AML-193 (cell line): Measurements from ENCODE around the gene SURF6.
"Not testable (repeated sequence)": the region's sequence is repeated elsewhere in the genome, so short reads cannot be mapped to it uniquely, and the experiment has no call there.

ENCODE experiments used
- DNase-seq, 2 experiments: peaks; one replicate each; lab custom pipeline; 2025; lab: John Stamatoyannopoulos, UW

Gene SURF6

DNA sequence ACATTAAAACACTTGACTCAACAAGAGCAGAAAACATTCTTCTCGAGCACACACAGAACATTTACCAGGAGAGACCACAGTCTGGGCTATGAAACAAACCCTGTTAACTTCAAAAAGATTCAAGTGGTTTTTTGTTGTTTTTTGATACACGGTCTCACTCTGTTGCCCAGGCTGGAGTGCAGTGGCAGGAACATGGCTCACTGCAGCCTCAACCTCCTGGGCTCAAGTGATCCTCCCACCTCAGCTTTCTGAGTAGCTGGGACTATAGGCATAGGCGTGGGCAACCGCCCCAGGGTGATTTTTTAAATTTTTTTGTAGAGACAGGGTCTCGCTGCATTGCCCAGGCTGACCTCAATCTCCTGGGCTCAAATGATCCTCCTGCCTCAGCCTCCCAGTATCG is 9.0 kb downstream of the SURF6 start:
- not testable (repeated sequence) for DNase-seq

- DNase-seq, result no peak
Observed at GRCh38 chr9:133323991-133324703, 11.8 kb downstream of the SURF6 start.

DNA sequence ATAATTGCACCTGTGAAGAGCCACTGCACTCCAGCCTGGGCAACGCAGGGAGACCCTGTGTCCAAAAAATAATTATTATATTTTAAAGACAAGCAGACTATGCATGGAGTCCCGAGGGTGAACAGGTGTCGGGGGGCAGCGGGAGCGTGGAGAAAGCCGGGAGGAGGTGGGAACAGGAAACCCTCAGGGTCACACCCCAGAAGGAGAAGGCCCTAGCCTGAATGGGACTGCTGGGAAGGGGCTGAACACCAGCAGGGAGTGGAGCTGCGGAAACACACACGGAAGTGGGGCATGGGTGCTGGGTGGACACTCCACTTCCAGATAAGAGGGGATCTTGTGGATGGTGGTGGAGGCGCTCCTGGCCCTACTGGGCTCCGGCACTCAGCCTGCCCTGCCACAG is 12.8 kb downstream of the SURF6 start:
- DNase-seq, result no peak

DNA sequence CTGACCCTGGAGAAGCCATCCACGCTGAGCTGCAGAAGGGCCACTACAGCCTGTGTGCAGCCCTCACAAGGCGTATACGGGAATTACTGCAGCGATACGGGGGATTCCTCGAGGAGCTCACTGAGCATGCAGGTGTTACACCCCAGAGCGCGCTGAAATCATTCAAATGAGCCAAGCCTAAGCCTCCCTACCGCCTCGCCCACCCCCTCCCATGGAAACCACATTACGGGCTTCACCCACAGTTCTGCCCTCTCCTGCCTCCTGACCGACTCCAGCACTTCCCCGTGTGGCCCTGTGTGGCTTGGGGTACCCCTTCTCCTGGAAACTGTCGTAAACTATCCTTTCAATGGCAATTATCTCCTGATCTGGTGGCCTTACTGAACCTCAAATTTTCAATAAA is 13.3 kb downstream of the SURF6 start:
- no peak for DNase-seq

DNA sequence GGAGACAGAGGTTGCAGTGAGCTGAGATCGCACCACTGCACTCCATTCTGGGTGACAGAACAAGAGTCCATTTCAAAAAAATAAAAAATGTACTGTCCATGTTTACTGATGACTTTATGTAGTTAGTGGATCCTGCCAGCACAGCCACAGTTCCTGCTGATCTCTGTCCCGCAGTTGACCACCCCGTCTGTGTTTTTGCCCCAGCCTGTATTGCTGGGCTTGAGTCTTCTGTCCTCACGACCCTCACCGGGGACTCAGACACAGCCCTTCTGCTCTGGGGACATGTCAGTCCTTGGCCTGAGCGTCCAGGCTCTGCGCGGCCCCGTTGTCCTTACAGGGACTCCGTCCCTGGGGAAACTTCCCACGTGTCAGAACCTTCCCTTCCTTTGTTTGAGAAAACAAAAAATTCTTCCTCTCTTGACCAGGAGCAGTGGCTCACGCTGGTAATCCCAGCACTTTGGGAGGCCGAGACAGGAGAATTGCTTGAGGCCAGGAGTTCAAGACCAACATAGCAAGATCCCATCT is 14.5 kb downstream of the SURF6 start:
- no peak for DNase-seq

DNA sequence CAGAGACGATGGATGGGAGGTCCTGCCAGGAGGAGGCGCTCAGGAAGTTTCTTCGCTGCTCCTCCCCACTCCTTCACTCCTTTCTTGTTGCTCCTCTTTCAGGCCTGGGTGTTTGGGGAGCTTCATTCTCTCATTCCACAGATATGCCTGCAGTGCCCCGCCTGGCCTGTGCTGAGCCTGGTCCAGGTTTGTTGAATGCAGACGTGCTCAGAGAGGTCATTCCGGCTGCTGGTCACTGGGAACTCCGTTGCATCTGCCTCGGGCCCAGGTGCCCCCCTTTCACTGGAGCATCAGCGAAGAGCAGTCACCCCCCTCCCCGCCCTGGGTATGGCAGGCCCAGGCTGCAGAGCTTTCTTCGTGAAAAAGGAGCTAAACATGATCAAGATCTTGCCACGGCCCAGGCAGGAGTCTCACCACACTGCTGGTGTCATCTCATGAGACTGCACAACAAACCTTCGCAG is 15.5 kb downstream of the SURF6 start:
- no peak for DNase-seq

- not testable (repeated sequence) for DNase-seq
Observed at GRCh38 chr9:133317551-133317950, 18.4 kb downstream of the SURF6 start.

DNA sequence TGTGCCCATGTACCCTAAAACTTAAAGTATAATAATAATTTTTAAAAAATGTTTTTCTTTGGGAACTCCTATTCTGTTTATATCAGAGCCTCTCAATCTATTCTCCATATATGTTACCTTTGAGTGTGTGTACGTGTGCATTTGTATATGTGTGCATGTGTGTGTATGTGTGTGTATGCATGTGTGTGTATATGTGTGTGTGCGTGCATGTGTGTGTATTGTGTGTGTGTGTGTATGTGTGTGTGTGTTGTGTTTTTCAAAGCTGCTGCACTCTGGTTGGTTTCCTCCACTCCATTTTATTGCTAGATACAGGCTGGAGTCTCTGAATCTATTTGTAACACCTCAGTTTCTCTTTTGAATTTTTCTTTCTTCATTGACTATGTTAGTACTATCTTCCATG is 20.0 kb downstream of the SURF6 start:
- no peak for DNase-seq

- no peak for DNase-seq
Observed at GRCh38 chr9:133309608-133310007, 26.4 kb downstream of the SURF6 start.

DNA sequence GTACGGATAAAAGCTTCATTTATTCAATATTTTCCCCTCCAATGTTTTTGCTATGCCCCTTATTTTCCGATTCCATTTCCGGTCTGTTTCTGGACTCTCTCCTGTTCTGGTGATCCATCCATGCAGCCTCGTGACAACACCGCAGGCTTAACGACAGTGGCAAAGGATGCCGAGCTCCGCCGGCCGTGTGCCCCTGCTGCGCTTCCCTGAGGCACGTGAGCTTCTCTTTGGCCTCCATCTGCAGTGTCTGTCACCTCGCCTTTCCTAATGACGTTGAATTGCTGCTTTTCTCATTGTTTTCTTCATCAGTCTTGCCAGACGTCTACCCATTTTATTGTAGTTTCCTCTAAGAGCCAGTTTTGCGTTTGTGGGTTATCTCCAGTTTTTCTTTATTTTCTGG is 28.7 kb downstream of the SURF6 start:
- DNase-seq, result no peak

DNA sequence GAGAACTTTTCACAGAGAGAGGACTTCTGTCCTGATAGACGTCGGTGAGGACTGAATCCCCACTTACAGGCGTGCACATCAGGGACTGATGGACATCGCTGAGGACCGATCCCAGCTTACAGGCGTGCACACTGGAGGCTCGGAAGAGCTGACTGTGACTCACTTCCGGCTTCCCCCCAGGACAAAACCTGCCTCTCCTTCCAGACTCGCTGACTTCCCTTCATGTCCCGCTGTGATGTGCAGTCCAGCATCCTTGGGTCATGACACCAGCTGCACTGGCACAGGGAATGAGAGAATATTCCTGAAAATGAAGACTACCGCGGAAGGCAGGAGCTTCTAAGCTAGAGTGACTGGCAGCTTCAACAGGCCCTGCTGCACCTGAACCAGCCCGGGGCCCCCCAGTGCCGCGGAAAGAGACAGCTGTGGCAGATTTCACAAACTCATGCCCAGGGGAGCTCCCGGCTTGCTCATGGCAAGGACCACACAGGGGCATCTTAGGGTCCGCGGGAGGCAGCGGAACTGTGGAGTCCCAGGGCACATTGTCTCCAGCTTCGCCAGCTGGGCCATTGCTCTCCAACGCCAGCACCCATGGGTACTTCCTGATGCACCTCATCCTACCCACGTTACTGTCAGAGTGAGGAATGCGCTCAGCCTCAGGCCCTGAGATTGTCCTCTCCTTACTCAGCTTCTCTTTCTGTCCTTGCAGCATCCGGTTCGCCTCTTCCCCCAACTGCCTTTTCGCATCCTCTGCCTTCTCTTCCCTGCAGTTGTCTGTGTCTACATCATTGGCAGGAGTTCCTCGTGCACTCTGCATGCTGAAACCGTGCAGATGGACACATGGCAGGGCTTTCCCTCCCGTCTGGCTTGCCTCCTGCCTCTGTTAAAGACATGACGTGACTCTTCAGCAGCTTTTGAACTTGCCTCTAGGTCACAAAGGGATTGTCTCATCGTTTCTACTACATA is 29.5 kb downstream of the SURF6 start:
- DNase-seq, result no peak

DNA sequence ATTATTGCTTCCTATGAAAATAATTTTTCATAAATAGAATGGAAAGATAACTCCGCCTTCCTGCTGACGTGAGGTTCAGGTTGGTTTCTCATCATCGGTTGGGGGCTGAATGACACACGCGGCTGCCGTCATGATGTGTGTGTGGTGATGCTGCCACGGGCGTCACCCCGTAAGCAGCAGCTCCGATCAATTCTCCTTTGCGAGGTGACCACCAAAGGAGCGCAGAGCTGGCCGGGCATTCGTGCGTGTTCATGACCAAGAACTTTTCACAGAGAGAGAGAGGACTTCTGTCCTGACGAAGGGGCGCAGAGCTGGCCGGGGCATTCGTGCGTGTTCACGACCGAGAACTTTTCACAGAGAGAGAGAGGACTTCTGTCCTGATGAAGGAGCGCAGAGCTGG is 30.3 kb downstream of the SURF6 start:
- no peak for DNase-seq

- no peak for DNase-seq
Observed at GRCh38 chr9:133304477-133305377, 31.3 kb downstream of the SURF6 start.

- no peak for DNase-seq
Observed at GRCh38 chr9:133304158-133304470, 31.9 kb downstream of the SURF6 start.

DNA sequence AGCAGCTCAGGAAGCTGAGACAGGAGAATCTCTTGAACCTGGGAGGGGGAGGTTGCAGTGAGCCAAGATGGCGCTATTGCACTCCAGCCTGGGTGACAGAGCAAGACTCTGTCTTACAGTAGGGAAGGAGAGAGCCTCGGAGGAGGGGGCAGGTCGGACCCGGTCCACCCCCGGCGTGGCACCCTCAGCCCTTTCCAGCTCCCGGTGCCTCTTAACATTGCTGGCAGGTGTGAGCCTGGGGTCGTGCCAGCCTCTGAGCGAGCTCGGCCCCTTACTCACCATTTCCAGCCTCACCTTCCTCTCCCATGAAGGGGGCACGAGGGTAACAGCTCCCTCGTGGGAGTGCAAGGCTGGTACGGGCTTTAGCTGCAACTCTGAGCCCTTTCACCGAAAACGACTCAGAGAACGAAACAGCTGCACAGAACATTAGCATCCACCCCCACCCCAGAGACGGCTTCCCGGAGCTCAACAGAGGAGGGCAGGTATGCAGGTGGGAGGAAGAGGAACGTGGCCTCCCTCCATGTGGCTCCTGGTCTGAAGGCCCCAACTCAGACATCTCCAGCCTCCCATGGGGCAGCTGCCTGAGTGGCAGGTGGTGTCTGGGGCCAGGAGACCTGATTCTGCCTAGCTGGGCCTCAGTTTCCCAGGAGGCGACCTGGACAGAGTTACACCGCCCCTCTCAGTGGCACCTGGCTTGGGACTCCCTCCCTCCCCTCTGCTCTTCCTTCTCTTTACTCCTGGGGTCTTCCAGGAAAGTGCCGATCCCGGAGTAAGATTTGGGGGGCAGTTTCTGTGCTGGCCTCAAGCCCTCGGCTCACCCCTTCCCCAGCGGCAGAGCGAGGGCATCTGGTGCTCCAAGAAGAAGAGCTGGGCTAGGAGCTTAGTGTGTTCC is 32.5 kb downstream of the SURF6 start:
- DNase-seq, result no peak

DNA sequence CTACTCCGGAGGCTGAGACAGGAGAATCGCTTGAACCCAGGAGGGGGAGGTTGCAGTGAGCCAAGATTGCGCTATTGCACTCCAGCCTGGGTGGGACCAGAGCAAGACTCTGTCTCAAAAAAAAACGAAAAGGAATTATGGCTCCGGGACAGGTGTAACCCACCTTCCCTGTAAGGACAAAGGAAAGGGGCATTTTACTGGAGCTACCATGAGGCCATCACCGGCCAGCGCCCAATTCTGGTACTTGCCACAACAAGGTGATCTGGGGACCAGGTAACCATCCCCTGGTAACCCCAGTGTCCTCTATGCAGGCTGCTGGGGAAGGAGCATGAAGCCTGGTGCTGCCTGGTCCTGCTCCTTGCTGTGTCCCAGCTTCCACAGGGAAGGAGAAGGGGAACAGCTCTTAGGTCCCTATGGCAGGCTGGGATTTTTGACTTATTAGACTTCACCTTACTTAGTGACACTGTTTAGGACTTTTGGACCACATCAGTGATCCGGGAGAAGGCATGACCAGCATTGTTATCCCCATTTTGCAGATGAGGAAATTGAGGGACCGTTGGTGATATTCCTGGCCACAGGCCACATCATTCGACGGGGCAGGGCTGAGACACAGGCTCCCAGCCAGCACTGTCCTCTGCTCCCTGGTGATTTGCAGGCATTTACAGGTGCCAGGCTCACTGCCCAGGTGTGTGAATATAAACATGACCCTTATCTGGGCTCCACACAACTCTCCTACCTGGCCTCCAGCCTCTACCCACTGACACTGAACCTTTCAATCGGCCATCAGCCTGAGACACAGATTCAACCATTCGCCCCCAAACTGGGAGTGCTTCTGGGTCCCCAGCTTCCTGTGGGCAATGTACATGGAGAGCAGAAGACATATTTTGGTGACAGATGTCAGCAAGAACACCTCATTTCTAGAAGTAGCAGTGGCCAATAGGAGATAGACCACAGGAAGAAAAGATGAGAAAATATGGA is 34.4 kb downstream of the SURF6 start:
- no peak for DNase-seq

DNA sequence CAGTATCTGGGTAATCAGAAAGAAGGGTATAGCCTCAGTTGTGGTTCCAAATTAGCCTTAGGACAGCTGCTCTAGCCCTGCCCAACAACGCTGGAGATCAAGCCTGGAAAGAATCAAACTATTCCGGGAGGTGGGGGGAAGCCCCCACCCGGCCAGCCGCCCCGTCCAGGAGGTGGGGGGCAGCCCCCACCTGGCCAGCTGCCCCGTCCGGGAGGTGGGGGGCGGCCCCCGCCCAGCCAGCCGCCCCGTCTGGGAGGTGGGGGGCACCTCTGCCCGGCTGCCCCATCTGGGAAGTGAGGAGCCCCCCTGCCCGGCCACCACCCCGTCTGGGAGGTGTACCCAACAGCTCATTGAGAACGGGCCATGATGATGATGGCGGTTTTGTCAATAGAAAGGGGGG is 36.0 kb downstream of the SURF6 start:
- not testable (repeated sequence) for DNase-seq

- DNase-seq, result no peak
Observed at GRCh38 chr9:133294257-133294656, 41.7 kb downstream of the SURF6 start.

DNA sequence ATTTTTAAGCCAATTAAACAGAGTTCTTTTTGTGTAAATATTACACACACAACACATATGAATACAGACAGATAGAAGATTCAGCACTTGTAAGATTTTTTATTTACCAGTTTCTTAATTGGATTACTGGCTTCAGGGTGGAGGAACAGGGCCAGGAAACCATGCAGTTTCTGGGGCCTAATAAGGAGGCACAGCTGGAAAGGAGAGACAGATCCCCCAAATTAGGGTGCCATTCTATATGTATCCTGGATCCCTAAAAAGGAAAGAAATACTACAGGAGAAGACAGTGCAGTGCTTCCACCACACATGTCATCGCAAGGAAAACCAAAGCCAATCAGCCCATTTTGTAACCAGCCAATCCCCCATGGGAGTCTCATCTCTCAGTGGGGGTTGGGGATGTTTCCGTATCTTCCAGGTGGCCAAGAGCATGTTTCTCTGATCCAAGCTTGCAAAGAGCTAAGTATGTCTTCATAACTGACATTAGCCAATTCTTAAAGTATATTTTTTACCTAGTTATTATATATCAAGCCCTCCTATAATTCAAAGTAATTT is 45.2 kb downstream of the SURF6 start:
- no peak for DNase-seq
